GM18907 (cell line): ENCODE measurements around the gene C10orf53.

ENCODE experiments used
- ATAC-seq: cut with Tn5 transposase; IDR thresholded peaks from one replicate; pipeline ENCODE4 v1.9.1; 2021; ENCODE audit warnings: mild to moderate bottlenecking, moderate library complexity; ENCODE audit not compliant: unreplicated experiment

The C10orf53 gene, protein sequence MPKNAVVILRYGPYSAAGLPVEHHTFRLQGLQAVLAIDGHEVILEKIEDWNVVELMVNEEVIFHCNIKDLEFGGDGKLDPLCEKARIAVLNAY

DNA sequence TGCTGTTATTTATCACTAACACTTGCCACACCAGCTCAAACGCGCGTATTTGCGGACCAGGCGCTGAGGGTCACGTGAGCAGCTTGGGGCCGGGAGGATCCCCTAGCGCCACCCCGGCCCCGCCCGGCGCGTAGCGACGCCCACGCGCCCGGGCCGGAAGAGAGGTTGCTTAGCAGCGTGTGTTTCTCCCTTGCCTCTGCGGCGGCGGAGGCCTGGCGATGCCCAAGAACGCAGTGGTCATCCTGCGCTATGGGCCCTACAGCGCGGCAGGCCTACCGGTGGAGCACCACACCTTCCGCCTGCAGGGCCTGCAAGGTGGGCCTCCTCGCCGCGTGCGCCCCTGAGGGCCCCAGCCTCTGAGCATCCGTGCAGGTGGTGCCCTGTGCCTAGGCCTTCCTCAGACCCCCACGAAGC is at the start of gene C10orf53:
TSS of gene C10orf53 (plus strand) at position 172 of the 414 bp plus-strand sequence. CDS start at position 219, 47 bp downstream.
- no peak for ATAC-seq

DNA sequence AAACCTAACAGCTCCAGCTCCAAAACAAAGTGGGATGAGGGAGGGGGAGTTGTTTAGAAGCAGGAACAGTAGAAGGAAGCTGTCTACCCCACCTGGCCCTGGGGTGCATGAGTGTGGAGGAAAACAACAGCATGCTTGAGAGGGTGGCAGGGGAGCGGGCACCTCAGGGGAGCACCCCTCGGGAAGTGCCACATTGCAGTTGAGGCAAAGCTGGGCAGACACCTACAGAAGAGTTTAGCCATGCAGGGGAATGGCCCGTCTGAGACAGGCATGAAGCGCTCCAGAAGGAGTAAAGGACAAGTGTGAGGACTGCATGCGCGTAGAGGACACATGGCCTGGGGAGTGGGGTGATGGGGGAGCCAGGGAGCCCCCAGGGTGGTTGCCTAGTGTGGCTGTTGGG is 47.5 kb upstream of the C10orf53 start:
- no peak for ATAC-seq

DNA sequence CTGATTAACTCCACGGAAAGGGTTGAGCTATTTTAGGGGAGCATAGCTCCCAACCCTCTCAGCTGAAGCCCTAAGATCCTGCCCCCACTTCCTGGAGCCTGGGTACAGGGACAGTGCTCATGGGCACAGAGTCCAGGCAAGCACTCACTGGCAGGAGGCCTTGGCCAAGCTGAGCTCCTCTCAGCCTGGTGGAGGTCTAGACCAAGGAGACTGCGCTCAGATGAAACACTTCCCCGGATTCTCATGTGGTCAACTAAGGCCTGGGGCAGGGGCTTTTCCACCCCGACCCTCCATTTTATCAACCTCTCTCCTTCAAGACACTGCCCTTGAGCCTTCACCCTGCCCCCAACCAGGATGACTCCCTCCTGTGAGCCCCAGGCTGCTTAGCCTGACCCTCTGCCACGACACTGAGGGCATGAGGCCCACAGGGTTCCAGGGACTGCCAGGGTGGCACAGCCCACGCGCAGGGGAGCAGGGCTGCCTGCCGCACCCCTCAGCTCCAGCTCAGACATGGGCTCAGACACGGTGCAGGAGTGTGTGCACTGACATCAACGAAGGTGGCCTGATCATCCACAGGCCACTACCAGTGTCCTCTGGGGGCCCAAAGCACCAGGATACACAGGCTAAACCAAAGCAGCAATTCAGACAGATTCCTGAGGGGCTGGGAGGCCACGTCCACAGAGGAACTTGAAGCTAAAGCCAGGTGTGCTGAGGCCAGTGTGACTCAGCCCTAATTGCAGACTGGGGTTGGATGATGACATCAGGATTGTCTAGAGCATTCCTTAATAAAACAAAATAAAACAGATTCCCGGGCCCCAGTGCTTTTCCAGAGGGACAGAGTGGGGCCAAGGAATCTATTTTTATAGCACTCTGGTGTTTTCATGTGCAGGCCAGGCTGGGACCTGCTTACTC is 46.8 kb upstream of the C10orf53 start:
- ATAC-seq: no peak

DNA sequence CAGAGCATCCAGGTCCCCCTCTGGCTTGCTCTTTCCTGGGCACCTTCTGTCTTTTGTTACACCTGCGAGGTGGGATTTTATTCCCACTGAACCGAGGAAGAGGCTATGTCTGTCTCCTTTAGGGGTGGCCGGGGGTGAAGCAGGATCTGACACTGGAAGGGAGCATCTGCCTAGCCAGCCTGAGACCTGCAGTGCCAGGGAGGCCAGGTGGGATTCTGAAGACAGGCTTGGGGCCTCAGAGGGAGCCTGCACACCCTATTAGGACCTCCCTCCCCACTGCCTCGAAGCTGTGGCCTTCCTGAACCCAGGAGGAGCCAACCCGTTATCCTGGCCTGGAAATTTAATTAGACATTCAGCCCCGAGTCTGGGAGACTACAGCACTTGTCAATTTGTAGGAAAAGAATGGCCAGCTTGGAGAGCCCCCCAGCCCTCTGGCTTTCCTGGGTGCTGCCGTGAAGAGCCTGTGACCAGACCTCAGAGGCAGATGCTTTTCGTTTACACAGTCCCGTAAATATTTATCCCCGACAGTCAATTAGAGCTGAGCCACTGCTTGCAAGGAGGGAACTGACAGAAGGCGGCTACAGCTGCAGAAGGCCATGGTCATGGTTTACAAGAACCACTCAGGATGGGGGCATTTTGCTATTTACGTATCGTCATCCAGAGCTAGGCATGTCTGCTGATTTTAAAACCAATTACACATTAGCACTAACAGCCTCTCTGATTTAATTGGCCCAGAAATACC is 46.0 kb upstream of the C10orf53 start:
- no peak for ATAC-seq

DNA sequence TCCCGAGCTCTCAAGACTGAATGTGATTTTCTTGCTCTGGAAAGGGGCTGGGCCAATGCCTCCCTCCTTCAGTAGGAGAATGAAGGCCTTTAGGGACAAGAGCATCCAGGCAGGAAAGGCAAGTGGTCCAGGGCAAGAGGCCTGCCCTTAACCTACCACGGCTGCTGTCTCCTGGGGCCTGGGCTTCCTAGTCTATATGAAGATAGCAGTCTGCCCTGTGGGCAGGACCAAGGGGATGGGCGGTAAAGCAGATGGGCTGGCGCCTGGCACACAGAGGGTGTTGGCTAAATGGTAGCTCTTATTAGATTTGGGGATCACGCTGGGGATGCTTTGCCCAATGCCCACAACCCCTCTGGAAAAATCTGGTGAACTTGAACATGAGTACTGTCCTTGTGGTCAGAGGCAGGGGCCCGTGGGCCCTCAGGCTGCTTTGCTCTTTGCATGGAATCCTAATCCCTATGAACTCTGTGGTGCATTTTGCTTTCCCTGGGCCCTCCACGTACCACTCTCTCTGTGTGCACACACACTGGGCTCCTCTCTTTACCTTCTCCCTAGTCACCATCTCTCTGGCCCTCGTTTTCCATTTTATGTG is 45.3 kb upstream of the C10orf53 start:
- no peak for ATAC-seq

DNA sequence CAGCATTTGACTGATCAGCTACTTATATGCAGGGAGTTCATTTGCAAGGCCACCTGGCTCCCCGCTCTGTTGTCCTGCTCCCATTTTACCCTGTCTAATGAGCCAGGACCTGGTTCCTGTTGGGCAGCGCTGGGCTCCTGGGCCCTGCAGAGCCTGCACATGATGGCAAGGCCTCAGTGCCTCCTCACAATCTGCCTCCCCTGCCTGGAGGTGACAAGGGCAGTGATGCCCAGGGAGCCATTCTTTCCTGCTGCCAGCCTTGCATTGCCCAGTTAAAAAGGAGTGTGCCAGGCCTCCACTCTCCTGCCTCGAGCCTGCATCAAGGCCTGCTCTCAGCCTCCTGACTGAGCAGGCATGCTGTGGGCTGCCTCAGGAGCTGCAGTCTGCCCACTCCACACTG is 37.1 kb upstream of the C10orf53 start:
- ATAC-seq: no peak

DNA sequence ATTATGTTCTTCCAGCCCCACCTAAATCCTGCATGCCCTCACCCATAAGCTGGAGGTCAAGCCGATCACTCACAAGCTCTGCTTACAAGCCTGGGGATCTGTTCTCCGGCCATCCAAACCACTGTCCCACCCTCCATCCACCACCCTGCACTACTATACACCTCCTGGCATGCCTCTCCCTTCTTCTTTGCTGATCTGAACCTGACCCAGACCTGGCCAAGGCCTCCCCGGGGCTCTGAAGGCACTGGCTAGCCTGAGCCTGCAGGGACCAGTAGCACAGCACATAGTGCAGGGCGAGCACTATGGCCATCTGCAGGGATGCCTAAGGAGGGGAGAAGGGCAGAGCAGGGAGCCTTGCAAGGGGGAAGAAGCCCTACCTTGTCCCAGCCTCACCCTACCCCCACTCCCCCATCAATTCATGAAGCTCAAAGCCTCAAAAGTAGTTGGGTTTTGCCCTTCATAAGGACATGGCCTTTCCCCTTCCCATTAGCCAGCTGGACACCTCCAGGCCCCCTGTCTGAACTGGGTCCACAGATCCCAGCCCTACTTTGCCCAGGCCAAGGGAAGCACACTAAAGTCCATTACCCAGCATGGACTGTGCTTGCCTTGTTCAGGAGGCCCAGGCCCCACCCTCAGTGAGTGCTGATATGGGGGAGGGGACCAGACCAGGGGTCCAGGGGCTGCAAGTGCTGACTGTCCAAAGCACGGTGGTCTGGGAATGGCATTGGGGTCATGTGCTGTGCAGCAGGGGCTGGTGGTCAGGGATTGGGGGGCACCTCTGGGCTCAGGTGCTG is 36.0 kb upstream of the C10orf53 start:
- ATAC-seq: no peak

DNA sequence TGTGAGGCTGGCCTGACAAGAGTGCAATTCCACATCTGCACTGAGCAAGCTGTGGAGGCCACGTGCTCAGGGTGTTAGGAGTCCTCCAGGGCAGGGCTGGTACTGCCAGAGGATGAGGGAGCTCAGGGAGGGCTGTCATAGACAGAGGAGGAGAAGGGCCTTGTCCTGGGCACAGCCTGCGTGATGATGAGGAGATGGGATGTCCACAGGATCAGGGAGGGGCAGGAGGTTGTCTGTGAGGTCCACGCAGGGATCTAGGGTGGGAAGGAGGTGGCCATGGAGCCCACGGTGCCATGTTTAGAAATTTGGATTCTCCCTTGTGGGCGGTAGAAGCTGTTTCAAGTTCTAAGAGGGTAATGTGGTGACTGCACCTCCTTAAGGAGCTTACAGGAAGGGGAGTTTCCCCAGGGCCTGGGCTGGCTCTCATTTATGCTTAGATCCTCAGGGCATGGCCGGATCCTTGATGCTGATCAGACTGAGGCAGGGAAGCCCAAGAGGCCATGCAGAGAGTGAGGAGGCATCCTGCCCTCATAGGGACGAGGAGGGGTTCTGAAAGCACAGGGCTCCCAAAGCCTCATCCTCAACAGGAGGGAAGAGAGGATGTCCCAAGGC is 35.3 kb upstream of the C10orf53 start:
- no peak for ATAC-seq

DNA sequence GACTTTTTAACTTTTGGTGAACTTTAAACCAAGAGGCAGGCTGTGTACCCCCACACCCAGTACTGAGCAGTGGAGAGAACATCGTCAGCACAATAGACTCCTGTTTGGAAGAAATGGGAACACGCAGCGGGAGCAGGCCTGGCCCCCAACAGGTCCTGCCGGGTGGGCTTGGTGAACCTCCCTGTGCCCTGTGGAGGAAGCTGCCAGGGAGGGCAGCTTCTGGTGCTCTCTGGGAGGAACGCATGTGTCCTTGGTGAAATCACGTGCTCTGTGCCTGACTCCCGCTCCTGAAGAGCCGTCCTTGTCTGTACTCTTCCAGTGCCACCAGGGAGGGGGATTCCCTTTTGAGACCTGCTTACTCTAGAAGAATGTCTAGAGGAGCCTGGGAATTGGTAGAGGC is 34.0 kb upstream of the C10orf53 start:
- no peak for ATAC-seq

DNA sequence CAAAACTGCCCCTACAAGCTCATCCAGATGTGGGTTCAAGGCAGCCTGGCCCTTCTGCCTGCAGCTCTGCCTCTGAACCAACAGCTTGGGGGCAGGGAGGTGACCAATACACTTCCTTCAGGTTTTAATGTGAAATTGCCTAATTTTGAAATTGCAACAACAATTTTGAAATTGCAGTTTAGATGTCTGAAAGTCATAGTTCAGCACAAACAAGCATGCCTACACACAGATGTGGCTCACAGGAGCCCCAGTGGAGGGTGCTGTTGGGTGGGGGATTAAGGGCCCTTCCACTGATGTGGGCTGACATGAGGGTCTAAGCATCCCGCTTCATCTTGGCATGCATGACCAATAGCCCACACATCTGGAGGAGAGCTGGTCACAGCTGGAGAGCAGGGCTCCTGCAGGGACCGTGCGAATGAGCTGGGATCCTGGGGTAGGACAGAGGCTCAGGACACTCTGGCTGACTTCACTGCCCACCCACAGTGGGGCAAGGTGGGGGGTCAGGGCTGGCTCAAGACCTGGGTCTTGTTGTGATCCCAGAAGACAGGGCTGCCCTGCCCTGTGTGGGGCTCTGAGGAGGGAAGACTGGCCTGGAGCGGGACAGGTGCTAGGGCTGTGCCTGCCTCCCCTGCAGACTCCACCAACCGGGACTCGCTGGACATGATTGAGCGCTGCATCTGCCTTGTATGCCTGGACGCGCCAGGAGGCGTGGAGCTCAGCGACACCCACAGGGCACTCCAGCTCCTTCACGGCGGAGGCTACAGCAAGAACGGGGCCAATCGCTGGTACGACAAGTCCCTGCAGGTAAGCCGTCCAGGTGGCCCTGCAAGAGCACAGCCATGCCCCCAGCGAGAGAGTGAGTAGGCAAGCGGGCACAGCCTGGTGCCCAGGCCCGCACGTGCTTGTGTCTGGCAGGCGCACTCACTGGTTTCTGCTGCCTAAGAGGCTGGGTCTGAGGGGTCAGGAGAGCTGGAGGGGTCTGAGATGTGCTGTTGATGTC is 33.3 kb upstream of the C10orf53 start:
- no peak for ATAC-seq

DNA sequence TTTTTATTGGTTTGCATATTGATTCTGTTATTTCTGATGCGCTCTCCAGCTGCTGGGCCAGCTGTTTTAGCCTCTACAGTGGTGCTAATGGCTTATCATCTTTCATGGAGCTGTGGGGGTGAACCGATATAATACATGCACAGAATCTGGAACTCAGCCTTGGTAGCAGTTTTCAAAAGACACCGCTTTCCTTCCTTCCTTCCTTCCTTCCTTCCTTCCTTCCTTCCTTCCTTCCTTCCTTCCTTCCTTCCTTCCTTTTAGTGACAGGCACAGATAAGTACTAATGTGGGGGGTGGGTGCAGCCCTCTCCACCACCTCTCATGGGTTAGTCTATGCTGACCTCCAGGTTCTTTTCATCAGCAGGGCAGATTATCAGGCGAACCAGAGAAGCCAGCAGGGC is 31.9 kb upstream of the C10orf53 start:
- no peak for ATAC-seq

DNA sequence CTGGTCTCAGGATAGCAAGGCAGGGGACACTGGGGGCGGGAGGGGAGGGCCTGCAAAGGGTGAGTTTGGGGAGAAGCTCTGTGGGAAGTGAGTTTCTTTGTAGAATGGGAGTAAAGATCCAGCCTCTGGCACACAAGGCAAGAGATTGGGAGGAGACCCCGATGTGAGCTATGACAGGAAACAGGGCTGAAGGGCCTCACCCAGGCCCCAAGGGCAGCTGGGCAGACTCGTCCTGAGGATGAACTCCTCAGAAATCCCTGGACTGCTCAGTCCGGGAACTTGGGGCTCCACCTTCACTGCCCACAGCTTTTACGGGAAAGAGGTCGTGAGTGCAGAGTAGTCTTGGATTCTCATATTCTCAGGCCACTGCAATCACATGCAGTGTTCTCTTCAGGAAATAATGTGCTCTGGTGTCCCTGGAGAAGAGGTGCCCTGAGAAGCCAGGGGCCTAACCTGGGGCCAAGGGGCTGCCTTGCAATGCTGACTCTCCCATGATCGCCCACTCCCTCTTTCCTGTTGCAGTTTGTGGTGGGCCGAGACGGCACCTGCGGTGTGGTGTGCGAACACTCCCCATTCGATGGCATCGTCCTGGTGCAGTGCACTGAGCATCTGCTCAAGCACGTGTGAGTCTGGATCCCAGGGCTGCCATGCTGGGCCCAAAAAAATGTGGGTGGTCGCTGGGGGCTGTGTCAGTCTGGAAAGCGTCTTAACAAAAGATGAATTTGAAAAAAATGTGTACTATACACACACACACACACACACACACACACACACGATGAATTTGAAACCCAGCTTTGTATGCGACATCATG is 31.3 kb upstream of the C10orf53 start:
- ATAC-seq: no peak

DNA sequence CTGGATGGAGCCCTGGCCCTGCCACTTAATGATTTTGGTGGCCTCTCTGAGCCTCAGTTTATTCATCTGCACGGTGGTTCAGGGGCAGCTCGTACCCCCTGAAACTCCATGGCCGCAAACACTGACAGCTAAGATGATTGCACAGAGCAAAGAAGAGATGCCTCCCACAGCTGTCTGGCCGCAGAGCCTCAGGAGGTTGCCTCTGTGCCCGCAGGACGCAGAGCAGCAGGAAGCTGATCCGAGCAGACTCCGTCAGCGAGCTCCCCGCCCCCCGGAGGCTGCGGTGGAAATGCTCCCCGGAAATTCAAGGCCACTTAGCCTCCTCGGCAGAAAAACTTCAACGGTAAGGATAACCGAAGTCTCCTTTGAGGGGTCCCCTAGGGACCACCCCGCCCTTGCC is 30.2 kb upstream of the C10orf53 start:
- peak; percentile 63 for ATAC-seq

DNA sequence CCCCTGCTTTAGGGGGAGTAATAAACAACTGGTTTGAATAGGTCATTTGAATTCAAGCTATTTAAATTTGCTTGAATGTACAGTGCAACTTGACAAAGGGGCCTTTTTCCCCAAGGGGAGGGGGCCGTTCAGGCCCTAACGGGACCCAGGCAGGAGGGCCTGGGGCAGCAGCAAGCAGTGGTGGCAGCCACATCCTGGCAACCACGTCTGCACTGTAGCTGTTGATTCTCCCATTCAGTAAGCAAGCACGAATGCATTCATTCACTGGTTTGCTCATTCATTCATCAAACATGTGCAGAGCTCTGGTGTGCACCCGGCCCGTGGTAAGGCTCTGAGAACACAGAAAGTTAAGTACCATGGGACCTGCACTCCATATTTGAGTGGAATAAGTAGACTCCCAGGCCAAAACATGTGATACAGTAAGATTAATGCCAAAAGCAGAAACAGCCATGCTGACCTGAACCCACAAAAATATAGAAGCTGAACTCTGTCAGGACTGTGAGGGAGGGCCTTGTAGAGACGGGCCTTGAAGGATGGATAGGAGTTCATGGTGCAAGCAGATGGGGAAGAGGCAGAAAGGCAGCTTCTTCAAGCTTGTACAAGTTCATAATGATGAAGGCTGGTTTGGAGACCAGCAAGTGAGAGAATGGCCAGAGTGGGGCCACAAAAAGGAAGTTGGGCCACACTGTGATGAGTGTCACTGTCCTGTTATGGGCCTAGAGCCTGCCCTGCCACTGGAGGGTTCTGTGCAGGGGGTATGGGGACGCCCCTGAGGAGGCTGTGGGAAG is 29.3 kb upstream of the C10orf53 start:
- no peak for ATAC-seq

DNA sequence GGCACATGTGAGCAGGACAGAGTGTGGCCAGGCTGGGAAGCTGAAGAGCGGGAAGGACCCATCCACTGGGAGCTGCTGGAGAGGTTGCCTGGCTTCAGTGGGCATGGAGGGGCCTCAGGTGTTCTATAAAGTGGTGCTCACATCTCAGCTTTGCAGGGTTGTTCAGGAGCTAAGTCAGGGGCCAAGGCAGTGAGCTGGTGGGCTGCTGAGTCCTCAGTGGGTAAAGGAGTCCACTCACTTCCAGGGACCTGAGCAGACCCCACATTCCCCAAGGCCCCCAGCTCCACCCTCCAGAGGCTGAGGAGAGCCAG is 28.8 kb upstream of the C10orf53 start:
- ATAC-seq: no peak

DNA sequence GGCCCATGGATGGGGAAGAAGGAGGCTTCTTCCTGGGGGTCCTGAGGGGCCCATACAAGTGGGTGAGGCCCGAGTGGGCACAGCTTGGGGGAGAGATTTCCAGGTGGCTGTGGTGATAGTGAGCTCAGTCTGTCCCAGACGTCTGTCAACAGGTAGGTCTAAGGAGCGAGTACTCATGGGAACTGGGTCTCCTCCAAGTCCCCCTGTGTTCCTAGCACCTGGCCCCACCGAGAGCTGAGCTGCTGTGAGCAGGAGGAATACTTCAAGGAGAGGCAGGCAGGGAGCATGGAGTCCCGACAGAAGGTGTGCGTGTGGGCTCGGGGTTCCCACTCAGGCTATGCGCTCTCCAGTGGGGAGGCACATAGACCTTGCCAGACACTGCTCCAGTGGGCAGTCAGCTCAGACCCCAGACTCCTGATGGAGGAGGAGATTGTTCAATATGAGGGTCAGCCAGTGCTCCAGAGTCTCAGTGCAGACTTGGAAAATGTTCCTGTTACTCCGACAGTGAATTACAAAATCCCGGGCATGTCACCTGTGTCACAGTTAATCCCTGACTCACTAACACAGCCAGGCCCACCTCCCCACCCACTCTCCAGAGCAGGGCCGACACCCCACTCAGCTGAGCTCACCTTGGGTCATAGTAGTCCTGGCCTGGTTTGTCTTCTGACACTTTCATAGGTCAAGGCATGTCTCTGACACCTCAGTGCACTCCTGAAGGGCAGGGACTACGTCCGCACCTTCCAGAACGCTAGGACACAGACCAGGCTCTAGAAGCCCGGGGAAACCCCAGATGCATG is 28.2 kb upstream of the C10orf53 start:
- ATAC-seq: no peak

DNA sequence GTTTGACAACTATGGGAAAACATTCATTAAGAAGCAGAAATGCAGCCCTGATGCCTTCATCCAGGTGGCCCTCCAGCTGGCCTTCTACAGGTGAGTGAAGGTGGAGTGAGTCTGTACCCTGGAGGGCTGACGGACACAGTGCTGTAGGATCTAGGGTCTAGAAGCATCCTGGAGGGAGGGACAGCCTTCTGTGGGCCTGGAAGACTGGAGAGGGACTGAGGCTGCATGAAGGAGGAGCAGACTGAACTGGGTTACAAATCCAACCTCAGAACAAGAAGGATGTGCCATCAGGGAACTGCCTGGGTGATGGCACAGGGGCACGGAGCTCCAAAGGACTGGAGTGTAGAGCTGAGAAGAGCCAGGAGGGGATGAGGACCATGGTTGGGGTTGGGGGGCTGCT is 27.5 kb upstream of the C10orf53 start:
- no peak for ATAC-seq
